ENCODE results near the gene TTBK2. TPM values are rescaled to one million over a fixed set of nuclear protein-coding genes. Genes with fewer than 3 reads are reported as not detected.

Gene TTBK2
- total RNA-seq, 2 donors from 2014 or later = 6.5 to 22.1 TPM

DNA sequence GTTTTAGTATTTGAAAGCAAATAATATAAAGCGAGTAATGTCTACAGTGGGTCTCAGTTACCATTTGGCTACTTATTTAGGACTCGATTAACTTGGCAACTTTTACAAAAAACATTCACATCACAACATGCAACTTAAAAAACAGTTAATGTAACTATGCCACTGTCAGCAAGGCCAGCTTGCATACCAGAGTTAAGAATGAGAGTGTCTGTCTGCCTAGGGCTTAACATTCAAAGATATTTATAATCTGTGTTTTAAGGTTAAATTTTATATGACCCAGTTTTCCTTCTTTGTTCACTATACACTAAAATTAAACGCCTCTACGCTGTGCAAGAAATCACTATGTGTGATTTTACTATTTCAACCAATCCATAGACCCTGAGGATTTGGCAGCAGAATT lies 178.4 kb downstream of the TTBK2 start:
- Histone ChIP-seq H3K4me1 (peaks cover 8% of the 10 kb centered on the region), H3K4me3 (no peak overlapping the region), H3K9me3 (no peaks in the 10 kb centered on the region), H3K27ac (no peak overlapping the region), H3K27me3 (no peaks in the 10 kb centered on the region), H3K36me3 (replicated peaks in 1 of 2; ENCODE audit: insufficient read depth in 1 of 2, low read depth in 2 of 2) (no peaks in the 10 kb centered on the region)
- TF ChIP-seq, protein P1, sequence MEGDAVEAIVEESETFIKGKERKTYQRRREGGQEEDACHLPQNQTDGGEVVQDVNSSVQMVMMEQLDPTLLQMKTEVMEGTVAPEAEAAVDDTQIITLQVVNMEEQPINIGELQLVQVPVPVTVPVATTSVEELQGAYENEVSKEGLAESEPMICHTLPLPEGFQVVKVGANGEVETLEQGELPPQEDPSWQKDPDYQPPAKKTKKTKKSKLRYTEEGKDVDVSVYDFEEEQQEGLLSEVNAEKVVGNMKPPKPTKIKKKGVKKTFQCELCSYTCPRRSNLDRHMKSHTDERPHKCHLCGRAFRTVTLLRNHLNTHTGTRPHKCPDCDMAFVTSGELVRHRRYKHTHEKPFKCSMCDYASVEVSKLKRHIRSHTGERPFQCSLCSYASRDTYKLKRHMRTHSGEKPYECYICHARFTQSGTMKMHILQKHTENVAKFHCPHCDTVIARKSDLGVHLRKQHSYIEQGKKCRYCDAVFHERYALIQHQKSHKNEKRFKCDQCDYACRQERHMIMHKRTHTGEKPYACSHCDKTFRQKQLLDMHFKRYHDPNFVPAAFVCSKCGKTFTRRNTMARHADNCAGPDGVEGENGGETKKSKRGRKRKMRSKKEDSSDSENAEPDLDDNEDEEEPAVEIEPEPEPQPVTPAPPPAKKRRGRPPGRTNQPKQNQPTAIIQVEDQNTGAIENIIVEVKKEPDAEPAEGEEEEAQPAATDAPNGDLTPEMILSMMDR (IDR thresholded peaks at IDR 0.05) = no peak
- no peak for TF ChIP-seq POLR2A (IDR thresholded peaks at IDR 0.05)
- DNase-seq (no peak), ATAC-seq (no peak)
- 90 to 91% methylated on average over 4 of the region's 4 CpGs for WGBS, 2 donors
- intact Hi-C loops (cut with DNase I) = no loop called here

DNA sequence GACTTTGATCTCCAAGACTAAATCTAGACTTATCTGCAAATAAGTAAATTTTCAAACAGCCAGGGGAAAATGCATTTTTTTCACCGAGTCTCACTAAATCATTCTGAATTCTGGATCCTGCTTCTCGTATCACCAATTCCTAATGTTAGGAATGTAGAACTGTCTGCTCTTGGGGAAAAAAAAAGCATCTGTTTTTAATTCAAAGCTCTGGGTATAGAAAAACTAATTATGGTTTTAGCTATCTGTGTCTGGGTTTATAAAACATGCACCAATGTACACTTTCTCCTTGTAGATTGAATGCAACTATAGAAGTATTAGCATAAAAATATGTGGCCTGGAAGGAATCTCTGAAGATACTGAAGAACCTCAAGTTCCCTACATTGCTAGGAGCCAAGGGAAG lies 178.9 kb downstream of the TTBK2 start:
- TF ChIP-seq, protein P1 (IDR thresholded peaks at IDR 0.05) = no peak
- no peak for TF ChIP-seq POLR2A (IDR thresholded peaks at IDR 0.05)
- DNase-seq (no peak), ATAC-seq (no peak)
- intact Hi-C loops (cut with DNase I) = no loop called here
- Histone ChIP-seq H3K9me3 (no peaks in the 10 kb centered on the region), H3K4me1 (peaks cover 8% of the 10 kb centered on the region), H3K27ac (no peak overlapping the region), H3K36me3 (replicated peaks in 1 of 2; ENCODE audit: insufficient read depth in 1 of 2, low read depth in 2 of 2) (no peaks in the 10 kb centered on the region), H3K4me3 (no peak overlapping the region), H3K27me3 (no peaks in the 10 kb centered on the region)
- WGBS, 2 donors = 90% methylated on average over 2 of the region's 2 CpGs

DNA sequence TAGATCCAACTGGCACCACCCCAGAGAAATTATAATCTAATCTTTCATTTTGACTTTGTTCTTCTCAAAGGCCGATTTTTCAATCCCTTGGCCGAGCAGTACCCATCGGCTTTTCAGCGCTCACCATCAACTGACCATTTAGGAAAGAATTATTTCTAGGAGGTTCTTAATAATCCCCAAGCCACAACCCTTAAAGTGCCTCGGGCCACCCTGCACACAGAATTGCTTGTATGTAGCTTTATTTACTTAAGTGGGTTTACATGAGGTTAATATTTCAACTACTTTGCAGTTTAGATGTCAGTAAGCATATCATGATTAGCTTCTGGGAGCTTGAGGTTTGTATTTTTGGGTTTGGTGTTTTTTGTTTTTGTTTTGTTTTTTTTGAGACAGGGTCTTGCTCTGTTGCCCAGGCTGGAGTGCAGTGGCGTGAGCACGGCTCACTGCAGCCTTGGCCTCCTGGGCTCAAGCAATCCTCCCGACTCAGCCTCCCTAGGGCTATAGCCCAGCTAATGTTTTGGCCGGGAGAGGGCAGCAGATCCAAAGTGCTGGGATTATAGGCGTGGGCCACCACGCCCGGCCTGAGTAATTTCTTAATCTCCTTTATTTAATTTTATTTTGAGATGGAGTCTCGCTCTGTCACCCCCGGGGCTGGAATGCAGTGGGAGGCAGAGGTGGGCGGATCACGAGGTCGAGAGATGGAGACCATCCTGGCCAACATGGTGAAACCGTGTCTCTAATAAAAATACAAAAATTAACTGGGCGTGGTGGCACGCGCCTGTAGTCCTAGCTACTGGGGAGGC lies 182.8 kb downstream of the TTBK2 start:
- intact Hi-C loops (cut with DNase I) = no loop called here
- Histone ChIP-seq H3K27me3 (no peaks in the 10 kb centered on the region), H3K4me1 (peaks cover 30% of the 10 kb centered on the region), H3K9me3 (no peaks in the 10 kb centered on the region), H3K27ac (peak overlapping the region; percentile 86 to 91 (median 88)), H3K36me3 (replicated peaks in 1 of 2; ENCODE audit: insufficient read depth in 1 of 2, low read depth in 2 of 2) (peaks cover 0 to 4% of the 10 kb centered on the region in 2 donors), H3K4me3 (no peak overlapping the region)
- WGBS, 2 donors = 73 to 75% methylated on average over 20 to 21 of the region's 21 CpGs
- ATAC-seq = no peak
- no peak for DNase-seq
- TF ChIP-seq, protein P1 (IDR thresholded peaks at IDR 0.05) = no peak
- TF ChIP-seq POLR2A (IDR thresholded peaks at IDR 0.05) = no peak

DNA sequence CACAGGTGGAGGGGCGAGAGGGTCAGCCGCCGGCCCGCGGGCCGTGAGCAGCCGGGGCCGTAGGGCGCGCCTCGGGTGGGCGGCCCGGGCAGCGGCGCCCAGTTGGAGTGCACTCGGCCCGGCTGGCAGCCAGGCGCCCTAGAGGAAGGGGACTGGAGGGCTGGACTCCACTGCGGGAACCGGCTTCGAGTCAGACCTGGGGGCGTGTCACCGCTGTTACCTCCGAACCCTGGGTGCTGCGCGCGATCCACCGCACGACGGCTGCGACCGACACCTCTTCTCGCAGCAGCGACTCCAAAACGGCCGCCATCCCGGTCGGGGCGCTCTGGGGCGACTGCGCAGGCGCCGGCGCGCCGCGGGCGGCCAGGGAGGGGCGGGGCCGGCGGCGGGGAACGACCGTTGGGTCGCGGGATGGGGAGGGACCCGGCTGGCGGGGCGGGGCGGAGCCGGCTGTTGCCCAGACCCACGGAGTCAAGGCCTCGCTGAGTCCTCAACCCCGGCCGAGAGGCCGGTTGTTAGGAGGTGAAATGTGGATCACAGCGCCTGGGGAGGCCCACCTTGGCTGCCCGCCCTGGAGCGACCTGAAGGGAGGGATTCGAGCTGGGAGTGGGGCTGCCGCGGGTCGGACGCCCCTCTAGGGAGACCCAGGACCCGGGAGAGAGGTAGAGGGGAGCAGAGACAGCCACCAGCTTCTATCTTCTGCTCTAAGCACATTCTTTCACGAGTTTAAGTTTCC lies 183.6 kb downstream of the TTBK2 start, which contains the start of gene CDAN1:
Gene CDAN1 (minus strand): TSS at position 336 of the 736 bp plus-strand sequence. CDS start 26 bp downstream, at position 310.
- Histone ChIP-seq H3K27me3 (no peaks in the 10 kb centered on the region), H3K9me3 (no peaks in the 10 kb centered on the region), H3K36me3 (replicated peaks in 1 of 2; ENCODE audit: insufficient read depth in 1 of 2, low read depth in 2 of 2) (peaks cover 5 to 7% of the 10 kb centered on the region in 2 donors), H3K4me3 (peak within 1 kb of the TSS; percentile 44 to 66), H3K4me1 (peaks cover 30% of the 10 kb centered on the region), H3K27ac (peak within 1 kb of the TSS; percentile 86 to 91 (median 88))
- 1 to 2% methylated on average over 8 to 67 of the region's 76 CpGs for WGBS, 2 donors
- DNase-seq (peak; percentile 93 to 95 (median 94)), ATAC-seq (peak; percentile 98)
- TF ChIP-seq, protein P1 (IDR thresholded peaks at IDR 0.05) = peak in 4 of 7 experiments; percentile 6 to 22 (median 14)
- peak; percentile 58 to 84 (median 78) for TF ChIP-seq POLR2A (IDR thresholded peaks at IDR 0.05)
- intact Hi-C loops (cut with DNase I) = no loop called here

Data from body of pancreas (tissue), 4 donors.